ENCODE data around the gene CBY2.

CBY2 gene

GRCh38 chr13:45700971-45701900 lies 884 bp upstream of the CBY2 start:
- DNase-seq (ENCODE audit: low spot score), result no peak

GRCh38 chr13:45702869-45703391 lies 810 bp downstream of the CBY2 start:
- no peak for DNase-seq (ENCODE audit: low spot score)

GRCh38 chr13:45704211-45704739 lies 2.2 kb downstream of the CBY2 start:
- no peak for DNase-seq (ENCODE audit: low spot score)

- DNase-seq (ENCODE audit: low spot score), result no peak
Observed at GRCh38 chr13:45704854-45705695, 3.0 kb downstream of the CBY2 start.

DNA sequence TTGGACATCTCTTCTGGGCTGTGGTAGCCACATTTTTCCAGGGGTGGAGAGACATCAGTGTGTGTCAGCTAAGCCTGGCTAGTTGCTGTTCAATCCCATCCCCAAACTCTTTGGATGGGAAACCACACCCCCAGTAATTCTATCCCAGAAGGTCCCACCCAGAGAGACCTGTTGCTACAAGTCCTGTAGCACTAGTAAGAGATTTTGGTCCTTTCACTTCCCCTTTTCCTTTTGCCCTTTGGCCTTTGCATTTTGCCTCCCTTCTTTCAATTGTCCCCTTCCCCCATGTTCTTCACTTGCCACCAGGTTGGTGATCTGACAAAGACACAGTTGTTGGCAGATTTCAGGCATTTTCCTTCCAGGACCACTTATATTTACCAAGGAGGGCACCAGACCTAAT lies 3.8 kb downstream of the CBY2 start:
- DNase-seq (ENCODE audit: low spot score), result no peak

DNA sequence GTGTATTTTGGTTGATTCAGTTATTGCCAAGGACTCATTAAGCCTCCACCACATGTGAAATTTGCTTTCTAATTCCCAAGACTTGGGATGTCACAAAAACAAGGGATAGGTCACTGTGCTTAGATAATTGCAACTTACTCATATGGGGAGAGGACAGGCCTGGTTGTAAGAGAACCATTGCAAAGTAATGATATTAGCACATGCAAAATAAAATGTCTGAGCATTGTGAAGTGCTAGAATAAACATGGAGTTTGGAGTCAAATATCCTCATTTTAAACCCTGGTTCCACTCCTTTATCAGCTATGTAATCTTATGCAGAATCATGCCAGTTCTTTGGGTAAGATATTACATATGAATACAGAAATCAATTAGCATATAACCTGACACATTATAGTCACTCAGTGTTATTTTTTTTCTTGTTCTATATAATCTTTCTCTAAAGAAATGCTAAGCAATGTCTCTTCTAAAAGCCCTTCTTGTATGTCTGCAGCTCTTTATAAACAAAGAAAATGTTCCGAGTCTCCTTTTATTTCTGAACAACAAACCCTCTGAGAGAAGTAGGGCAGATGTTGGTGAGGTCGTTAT lies 5.5 kb downstream of the CBY2 start:
- DNase-seq (ENCODE audit: low spot score), result no peak

- DNase-seq (ENCODE audit: low spot score), result no peak
Observed at GRCh38 chr13:45711951-45712350, 9.8 kb downstream of the CBY2 start.

- DNase-seq (ENCODE audit: low spot score), result no peak
Observed at GRCh38 chr13:45713106-45713690, 11.1 kb downstream of the CBY2 start.

DNA sequence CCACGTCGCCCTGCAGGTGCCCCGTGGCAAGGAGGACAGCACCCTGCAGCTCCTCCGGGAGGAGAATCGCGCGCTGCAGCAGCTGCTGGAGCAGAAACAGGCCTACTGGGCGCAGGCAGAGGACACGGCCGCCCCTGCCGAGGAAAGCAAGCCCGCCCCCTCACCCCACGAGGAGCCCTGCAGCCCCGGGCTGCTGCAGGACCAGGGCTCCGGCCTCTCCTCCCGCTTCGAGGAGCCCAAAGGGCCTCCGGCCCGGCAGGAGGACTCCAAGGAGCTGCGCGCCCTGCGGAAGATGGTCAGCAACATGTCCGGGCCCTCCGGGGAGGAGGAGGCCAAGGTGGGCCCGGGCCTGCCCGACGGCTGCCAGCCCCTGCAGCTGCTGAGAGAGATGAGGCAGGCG lies 11.6 kb downstream of the CBY2 start:
- DNase-seq (ENCODE audit: low spot score), result no peak

DNA sequence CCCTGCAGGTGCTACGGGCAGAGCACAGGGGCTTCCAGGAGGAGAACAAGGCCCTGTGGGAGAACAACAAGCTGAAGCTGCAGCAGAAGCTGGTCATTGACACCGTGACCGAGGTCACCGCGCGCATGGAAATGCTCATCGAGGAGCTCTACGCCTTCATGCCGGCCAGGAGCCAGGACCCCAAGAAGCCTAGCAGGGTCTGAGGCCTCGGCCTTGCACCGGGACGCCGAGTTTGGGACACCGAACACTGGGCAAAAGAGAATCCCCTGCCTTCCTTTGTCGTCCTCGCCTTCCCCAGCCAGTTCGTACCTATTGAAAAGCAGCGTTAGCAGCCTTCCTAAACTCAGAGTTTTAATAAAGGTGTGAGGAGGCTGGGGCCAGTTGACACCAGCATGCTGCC lies 12.1 kb downstream of the CBY2 start:
- no peak for DNase-seq (ENCODE audit: low spot score)

DNA sequence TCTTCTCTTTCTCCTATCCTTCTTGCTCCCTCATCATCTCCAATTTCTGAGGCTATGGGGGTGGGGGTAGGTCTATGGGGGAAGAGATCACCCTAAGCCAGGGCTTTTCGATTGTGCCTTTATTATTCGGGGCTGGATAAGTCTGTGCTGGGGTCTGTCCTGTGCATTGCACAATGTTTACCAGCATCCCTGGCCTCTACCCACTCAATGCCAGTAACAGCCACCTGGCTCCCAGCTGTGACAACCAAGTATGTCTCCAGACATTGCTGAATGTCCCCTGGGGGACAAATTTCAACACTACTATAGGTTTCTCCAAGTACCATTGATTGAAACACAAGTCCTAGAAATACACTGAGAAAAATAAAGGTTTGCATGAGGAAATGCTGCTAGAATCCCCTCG lies 13.2 kb downstream of the CBY2 start:
- DNase-seq (ENCODE audit: low spot score), result no peak

GRCh38 chr13:45717349-45717748 lies 15.2 kb downstream of the CBY2 start:
- DNase-seq (ENCODE audit: low spot score), result no peak

DNA sequence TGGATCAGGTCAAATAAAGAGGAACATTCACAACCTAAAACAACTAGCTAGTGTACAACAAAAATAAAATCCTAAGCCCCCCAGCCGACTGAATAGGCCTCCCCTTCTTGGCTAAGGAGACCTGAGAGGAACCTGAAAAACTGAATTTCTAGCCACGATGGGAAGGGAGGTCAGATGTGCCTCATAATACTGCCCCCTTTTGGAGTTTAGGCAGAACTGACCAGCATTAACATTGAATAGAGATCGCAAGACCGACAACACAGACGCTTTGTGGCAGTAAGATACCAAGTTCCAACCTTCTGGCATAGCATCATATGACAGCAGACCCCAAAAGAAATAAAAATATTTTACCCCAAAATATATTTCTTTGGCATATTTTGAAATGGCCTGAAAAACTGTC lies 15.9 kb downstream of the CBY2 start:
- DNase-seq (ENCODE audit: low spot score), result peak; percentile 2

DNA sequence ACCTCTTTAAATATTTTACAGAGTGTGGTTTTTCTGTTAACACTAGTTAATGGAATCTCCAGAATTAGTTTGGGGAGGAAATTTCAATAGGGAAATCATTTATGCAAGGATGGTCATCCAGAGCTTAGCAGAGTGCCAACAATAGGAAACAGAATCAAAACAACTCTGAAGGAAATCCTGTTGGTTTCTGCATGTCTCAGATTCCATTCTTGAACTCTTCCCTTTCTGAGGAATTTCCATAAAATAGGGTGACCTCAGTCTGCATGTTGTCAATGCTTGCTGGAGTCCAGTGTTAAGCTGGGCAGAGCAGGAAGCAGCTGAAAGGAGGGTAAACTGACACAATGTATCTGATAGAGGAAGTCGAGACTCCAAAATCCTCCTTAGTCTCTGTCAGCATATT lies 16.9 kb downstream of the CBY2 start:
- no peak for DNase-seq (ENCODE audit: low spot score)

- no peak for DNase-seq (ENCODE audit: low spot score)
Observed at GRCh38 chr13:45721203-45721731, 19.1 kb downstream of the CBY2 start.

DNA sequence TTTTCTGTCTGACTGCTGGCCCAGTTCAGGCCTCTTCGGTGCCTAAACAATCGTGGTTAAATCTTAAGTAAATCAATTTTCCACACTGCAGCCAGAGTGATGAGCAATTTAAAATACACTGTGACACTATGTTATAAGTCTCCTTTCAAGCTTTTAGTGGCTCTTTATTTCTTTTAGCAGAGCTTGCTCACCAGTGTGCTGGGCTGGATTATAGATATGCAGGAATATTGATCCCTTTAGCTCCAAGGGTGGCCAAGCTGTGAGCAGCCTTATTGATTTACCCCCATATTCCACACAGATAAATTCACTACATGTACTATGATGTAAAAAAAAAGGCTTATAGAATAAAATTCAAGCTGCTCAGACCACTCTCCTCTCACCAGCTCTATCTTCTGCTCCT lies 21.7 kb downstream of the CBY2 start:
- no peak for DNase-seq (ENCODE audit: low spot score)

DNA sequence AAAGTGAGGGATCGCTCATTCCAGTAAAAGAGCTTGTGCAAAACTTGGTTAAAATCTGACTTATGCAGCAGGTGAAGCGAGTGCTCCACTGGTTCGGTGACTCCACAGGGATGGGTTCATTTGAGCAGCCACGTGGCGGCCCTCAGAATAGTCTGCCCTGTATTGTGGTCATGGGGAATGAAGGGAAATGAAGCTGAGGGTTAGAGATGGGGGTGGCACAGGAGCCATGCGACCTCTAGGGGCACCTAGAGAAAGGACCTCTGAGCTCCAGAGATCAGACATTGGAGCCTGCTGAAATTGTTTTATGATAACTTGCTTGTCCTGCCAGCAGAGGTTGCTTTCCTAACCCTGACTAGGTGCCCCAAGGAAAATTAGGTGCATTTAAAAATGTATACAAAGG lies 26.6 kb downstream of the CBY2 start:
- no peak for DNase-seq (ENCODE audit: low spot score)

DNA sequence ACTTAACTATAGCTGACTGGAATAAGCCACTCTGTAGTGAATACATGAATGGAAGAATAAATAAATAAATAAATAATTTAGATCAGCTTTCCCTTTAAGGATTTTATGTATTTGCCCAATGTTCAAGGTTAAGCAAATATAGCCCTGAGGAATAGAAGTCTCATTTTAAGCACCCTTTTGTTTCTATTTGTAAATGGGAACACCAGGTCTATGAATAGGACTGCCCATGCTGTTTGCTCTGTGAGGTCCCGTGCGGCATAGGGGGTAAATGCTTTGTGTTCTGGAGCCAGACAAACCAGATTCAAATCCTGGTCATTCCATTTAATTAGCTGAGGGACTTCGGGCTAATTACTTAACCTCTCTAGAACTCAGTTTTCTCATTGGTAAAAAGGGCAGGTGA lies 29.3 kb downstream of the CBY2 start:
- no peak for DNase-seq (ENCODE audit: low spot score)

DNA sequence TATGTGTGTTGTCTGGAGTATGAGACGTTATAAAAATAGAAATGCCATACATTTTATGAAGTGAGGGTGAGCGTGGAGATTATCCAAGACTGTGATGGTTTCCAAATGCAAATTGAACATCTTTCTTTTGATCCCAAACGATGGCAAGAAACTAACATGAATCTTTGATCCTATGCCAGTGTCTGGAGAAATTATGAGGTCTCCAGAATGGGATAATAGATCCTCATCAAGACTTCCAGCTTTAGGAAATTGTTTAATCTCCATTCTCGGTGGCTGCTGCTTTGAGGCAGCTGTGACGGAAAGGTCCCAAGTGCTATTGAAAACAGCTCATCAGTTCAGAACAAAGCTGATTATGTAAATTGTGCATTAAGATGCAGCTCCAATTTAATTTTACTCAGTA lies 30.8 kb downstream of the CBY2 start:
- DNase-seq (ENCODE audit: low spot score), result no peak

- no peak for DNase-seq (ENCODE audit: low spot score)
Observed at GRCh38 chr13:45733361-45733760, 31.2 kb downstream of the CBY2 start.

DNA sequence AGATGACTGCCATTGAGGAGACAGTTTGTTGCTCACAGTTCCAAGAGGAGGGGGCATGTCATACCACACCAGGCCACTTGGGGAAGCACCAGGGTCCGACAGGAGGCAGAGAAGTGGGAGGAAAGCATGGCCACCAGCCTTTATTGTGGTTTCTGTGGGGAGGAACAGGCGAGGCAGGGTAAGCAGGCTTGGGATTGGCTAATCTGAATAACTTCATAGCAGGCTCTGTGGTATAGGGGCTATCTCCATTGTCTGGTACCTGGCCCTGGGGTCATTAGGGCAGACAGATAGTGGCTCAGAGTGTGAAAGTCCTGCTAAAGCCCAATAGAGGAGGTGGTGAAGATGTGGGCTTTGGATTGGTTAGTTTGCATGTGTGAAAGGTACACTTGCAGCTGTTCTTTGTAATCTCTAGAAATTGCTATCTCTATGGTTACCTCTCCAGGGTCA lies 35.5 kb downstream of the CBY2 start:
- no peak for DNase-seq (ENCODE audit: low spot score)

DNA sequence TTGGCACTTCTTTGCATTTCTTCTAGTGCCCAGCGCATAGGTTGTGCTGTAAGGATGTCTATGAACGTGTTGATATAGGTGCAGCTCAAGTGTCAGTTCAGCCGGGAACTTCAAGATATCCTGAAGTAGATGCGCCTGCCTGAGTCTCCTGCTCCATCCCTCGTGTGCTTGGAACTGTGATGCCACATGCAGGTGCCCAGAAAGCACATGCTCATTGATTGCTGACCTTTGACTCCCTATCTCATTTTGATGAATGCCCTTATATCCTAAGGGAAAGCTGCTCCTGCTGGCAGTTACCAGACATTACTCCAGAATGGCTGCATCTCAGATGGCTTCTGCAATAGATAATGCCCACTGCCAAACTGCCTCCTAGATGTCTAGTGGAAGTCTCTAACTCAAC lies 40.9 kb downstream of the CBY2 start:
- DNase-seq (ENCODE audit: low spot score), result no peak
